Liver (tissue), 3 donors: ENCODE results near the gene XRCC2.

ENCODE experiments used
- ATF3 ChIP-seq: IDR thresholded peaks from 2 replicates; pipeline ENCODE4 v1.6.1; 2016; ENCODE audit warnings: antibody characterized with exemption
- CTCF ChIP-seq: fragments of 150-350 bp; IDR thresholded peaks from 2 replicates; pipeline ENCODE4 v1.5.1; 2017; ENCODE audit warnings: improper control_type of control experiment, low read depth, low read length; ENCODE audit not compliant: missing input control
- FOXA1 ChIP-seq: IDR thresholded peaks from 2 replicates; pipeline ENCODE4 v1.6.1; 2016; ENCODE audit warnings: antibody characterized with exemption
- FOXA2 ChIP-seq: IDR thresholded peaks from 2 replicates; pipeline ENCODE4 v1.6.1; 2016; ENCODE audit warnings: antibody characterized with exemption
- GABPA ChIP-seq, 2 donors: IDR thresholded peaks in 1 of 2; conservative IDR thresholded peaks in 1 of 2; 2 replicates each; pipeline ENCODE4 v1.6.1; 2016; ENCODE audit warnings: antibody characterized with exemption in 2 of 2, mild to moderate bottlenecking in 1 of 2, moderate library complexity in 1 of 2
- JUND ChIP-seq, 2 donors: IDR thresholded peaks; 2 replicates each; pipeline ENCODE4 v1.6.1; 2016; ENCODE audit warnings: antibody characterized with exemption in 2 of 2
- MAX ChIP-seq: IDR thresholded peaks from 2 replicates; pipeline ENCODE4 v1.6.1; 2016; ENCODE audit warnings: antibody characterized with exemption
- NR2F2 ChIP-seq: IDR thresholded peaks from 2 replicates; pipeline ENCODE4 v1.6.1; 2016; ENCODE audit warnings: antibody characterized with exemption
- RAD21 ChIP-seq, 2 donors: IDR thresholded peaks; 2 replicates each; pipeline ENCODE4 v1.6.1; 2016; ENCODE audit warnings: antibody characterized with exemption in 2 of 2, mild to moderate bottlenecking in 2 of 2
- REST ChIP-seq: IDR thresholded peaks from 2 replicates; pipeline ENCODE4 v1.6.1; 2016; ENCODE audit warnings: antibody characterized with exemption, mild to moderate bottlenecking
- SP1 ChIP-seq: IDR thresholded peaks from 2 replicates; pipeline ENCODE4 v1.6.1; 2018; ENCODE audit warnings: antibody characterized with exemption, mild to moderate bottlenecking
- TAF1 ChIP-seq: conservative IDR thresholded peaks from 2 replicates; pipeline ENCODE4 v1.6.1; 2016; ENCODE audit warnings: antibody characterized with exemption, mild to moderate bottlenecking
- YY1 ChIP-seq: IDR thresholded peaks from 2 replicates; pipeline ENCODE4 v1.6.1; 2016; ENCODE audit warnings: antibody characterized with exemption, mild to moderate bottlenecking
- ZBTB33 ChIP-seq: IDR thresholded peaks from 2 replicates; pipeline ENCODE4 v1.6.1; 2016; ENCODE audit warnings: antibody characterized with exemption
- donor health status: healthy.
- donor health status: healthy.

- TF ChIP-seq CTCF (no peak), RAD21 (IDR thresholded peaks at IDR 0.05) (no peak), YY1 (no peak), MAX (no peak), ZBTB33 (no peak), ATF3 (no peak), JUND (IDR thresholded peaks at IDR 0.05) (no peak), FOXA1 (no peak), REST (no peak), SP1 (no peak), TAF1 (no peak), FOXA2 (no peak), GABPA (IDR thresholded peaks at IDR 0.05 in 1 of 2, conservative IDR thresholded peaks at IDR 0.05 in 1 of 2) (no peak), NR2F2 (no peak)
These were observed 58.9 kb downstream of the XRCC2 start for GRCh38 chr7:152617056-152617455.
